ENCODE measurements around the gene BCORL1. TPM values are rescaled to one million over a fixed set of nuclear protein-coding genes. Genes with fewer than 3 reads are reported as not detected.

Gene BCORL1
- total RNA-seq, 1 donor from 2014 or later, result 22.3 TPM

DNA sequence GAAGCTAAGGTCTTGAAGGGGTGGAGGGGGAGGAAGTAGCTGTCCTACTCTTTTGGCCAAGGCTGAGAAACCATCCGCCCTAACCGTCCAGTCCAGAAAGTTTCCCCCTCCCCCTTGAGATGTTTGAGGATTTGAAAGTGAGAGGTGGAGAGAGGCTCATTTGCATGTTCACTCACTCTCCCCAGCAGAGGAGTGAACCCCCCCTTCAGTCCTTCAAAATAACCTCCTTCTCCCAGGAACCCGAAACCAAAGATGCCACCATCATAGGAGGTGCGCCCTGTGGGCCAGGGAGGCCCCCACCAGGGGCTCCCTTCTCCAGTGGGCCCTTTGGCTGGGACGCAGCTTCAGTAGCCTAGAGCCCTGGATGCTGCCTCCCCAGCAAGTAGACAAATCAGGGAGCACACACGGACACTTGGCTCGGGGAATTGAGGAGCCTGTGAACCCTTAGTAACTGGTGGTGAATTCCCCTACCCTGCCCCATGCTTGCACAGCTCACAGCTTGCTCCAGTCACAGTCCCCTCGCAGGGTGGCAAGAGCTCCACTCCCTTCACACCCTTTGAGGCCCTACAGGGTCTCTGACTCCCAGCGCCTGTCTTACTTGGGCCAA lies 102.3 kb downstream of the BCORL1 start:
- no peaks in the 10 kb centered on the region for H3K36me3 ChIP-seq (ENCODE audit: insufficient read depth, low read length)
- H3K9ac ChIP-seq (ENCODE audit: low read length), result no peak overlapping the region
- H3K4me3 ChIP-seq (ENCODE audit: insufficient read depth, low read depth, low read length), result no peak overlapping the region
- Mint-ChIP-seq H3K4me1 (ENCODE audit: low read depth, unreplicated experiment) (peaks cover 41% of the 10 kb centered on the region), H3K4me3 (ENCODE audit: unreplicated experiment) (no peak overlapping the region), H3K9me3 (ENCODE audit: unreplicated experiment) (no peaks in the 10 kb centered on the region), H3K27me3 (ENCODE audit: low read depth, unreplicated experiment) (no peaks in the 10 kb centered on the region), H3K36me3 (ENCODE audit: low read depth, unreplicated experiment) (peaks cover 4% of the 10 kb centered on the region), H3K27ac (ENCODE audit: unreplicated experiment) (no peak overlapping the region)
- H3K4me1 ChIP-seq (ENCODE audit: insufficient read depth, low read length), result peaks cover 8% of the 10 kb centered on the region
- no peaks in the 10 kb centered on the region for H3K27me3 ChIP-seq (ENCODE audit: insufficient read depth, low read length)
- H3K4me2 ChIP-seq (ENCODE audit: low read length), result no peak overlapping the region
- peaks cover 51% of the 10 kb centered on the region for H4K20me1 ChIP-seq (ENCODE audit: insufficient read depth, low read length)
- FAIRE-seq, result no peak
- peaks cover 30% of the 10 kb centered on the region for H3K79me2 ChIP-seq (ENCODE audit: insufficient read depth, low read length)
- no peak overlapping the region for H3K27ac ChIP-seq (ENCODE audit: low read depth, low read length)
- TF ChIP-seq, protein P1, sequence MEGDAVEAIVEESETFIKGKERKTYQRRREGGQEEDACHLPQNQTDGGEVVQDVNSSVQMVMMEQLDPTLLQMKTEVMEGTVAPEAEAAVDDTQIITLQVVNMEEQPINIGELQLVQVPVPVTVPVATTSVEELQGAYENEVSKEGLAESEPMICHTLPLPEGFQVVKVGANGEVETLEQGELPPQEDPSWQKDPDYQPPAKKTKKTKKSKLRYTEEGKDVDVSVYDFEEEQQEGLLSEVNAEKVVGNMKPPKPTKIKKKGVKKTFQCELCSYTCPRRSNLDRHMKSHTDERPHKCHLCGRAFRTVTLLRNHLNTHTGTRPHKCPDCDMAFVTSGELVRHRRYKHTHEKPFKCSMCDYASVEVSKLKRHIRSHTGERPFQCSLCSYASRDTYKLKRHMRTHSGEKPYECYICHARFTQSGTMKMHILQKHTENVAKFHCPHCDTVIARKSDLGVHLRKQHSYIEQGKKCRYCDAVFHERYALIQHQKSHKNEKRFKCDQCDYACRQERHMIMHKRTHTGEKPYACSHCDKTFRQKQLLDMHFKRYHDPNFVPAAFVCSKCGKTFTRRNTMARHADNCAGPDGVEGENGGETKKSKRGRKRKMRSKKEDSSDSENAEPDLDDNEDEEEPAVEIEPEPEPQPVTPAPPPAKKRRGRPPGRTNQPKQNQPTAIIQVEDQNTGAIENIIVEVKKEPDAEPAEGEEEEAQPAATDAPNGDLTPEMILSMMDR (IDR thresholded peaks at IDR 0.05; ENCODE audit: insufficient read depth, low read depth, low read length), result no peak
- no peak for TF ChIP-seq EZH2 (IDR thresholded peaks at IDR 0.05; ENCODE audit: insufficient read depth, low read length)
- no peak for DNase-seq (ENCODE audit: low read depth)
- no peaks in the 10 kb centered on the region for H3K9me3 ChIP-seq (ENCODE audit: insufficient read depth, low read depth, low read length)
- no peak overlapping the region for H2AFZ ChIP-seq (ENCODE audit: low read depth, low read length)

DNA sequence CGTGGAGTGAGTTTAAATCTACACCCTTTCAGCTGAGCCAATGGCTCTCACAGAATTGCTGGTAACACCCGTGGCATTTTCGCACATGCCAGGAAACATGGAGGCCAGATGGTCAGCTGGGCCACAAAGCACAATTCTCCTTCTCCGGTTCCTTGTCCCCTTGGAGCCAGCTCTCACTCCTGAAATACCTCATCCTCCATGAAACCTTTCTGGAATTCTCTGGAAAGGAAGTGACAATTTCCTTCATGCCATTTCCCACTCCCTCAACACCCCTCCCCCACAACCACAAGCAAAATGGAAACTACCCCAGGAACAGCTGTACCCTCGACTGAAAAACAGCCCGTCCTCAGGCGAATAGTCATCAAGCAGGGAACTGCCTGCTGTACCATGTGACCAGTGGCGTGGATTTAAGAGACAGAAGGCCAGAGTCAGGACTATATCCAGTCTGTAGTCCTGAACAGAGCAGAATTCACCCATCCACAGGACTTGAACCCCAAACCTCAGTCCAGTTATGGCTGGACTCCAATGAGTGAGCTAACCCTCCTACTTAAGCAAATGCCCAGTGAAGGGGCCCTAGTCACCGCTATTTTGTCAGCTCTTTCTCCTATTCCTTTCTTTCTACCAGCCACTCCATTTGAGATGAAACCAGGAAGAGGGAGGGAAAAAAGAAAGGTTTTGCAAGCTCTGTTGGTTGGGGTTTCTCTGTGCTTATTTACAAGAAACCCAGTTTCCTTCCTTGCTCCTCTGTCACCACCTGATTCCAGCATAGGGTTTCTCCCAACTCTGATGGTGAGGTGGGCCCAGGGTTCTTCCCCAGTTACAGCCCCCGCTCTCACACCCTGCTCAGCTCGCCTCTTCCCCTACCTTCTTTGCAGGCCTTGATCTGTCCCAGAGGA lies 103.4 kb downstream of the BCORL1 start:
- no peaks in the 10 kb centered on the region for H3K36me3 ChIP-seq (ENCODE audit: insufficient read depth, low read length)
- Mint-ChIP-seq H3K4me3 (ENCODE audit: unreplicated experiment) (peak overlapping the region; percentile 40), H3K27me3 (ENCODE audit: low read depth, unreplicated experiment) (no peaks in the 10 kb centered on the region), H3K4me1 (ENCODE audit: low read depth, unreplicated experiment) (peaks cover 39% of the 10 kb centered on the region), H3K9me3 (ENCODE audit: unreplicated experiment) (no peaks in the 10 kb centered on the region), H3K36me3 (ENCODE audit: low read depth, unreplicated experiment) (peaks cover 2% of the 10 kb centered on the region), H3K27ac (ENCODE audit: unreplicated experiment) (no peak overlapping the region)
- no peaks in the 10 kb centered on the region for H3K9me3 ChIP-seq (ENCODE audit: insufficient read depth, low read depth, low read length)
- H2AFZ ChIP-seq (ENCODE audit: low read depth, low read length), result no peak overlapping the region
- H3K4me2 ChIP-seq (ENCODE audit: low read length), result no peak overlapping the region
- peaks cover 34% of the 10 kb centered on the region for H3K79me2 ChIP-seq (ENCODE audit: insufficient read depth, low read length)
- TF ChIP-seq, protein P1 (IDR thresholded peaks at IDR 0.05; ENCODE audit: insufficient read depth, low read depth, low read length), result no peak
- TF ChIP-seq EZH2 (IDR thresholded peaks at IDR 0.05; ENCODE audit: insufficient read depth, low read length), result no peak
- no peak overlapping the region for H3K4me3 ChIP-seq (ENCODE audit: insufficient read depth, low read depth, low read length)
- peaks cover 49% of the 10 kb centered on the region for H4K20me1 ChIP-seq (ENCODE audit: insufficient read depth, low read length)
- H3K27me3 ChIP-seq (ENCODE audit: insufficient read depth, low read length), result no peaks in the 10 kb centered on the region
- DNase-seq (ENCODE audit: low read depth), result no peak
- no peak overlapping the region for H3K27ac ChIP-seq (ENCODE audit: low read depth, low read length)
- H3K9ac ChIP-seq (ENCODE audit: low read length), result no peak overlapping the region
- H3K4me1 ChIP-seq (ENCODE audit: insufficient read depth, low read length), result peaks cover 8% of the 10 kb centered on the region
- no peak for FAIRE-seq

Measured in astrocyte (in vitro differentiated cells and primary cell).